Smooth muscle cell (in vitro differentiated cells): ENCODE data around the gene ACBD4. TPM values are rescaled to one million over a fixed set of nuclear protein-coding genes. Genes with fewer than 3 reads are reported as not detected.

ENCODE experiments used
- DNase-seq: peaks from one replicate; lab custom pipeline; 2025; ENCODE audit not compliant: unreplicated experiment; lab: John Stamatoyannopoulos, UW
- H2AFZ ChIP-seq: fragments of 200-600 bp; sonication (generic); 2 replicates; pipeline ENCODE4 v1.6.0; 2016; ENCODE audit warnings: antibody characterized with exemption, low read depth, mild to moderate bottlenecking
- H3F3A ChIP-seq: fragments of 200-600 bp; sonication (generic); 2 replicates; pipeline ENCODE4 v1.6.0; 2017; ENCODE audit warnings: antibody characterized with exemption, low read depth
- H3K27ac ChIP-seq: fragments of 200-600 bp; sonication (generic); 2 replicates; pipeline ENCODE4 v1.5.1; 2016; ENCODE audit warnings: low read depth, mild to moderate bottlenecking
- H3K27me3 ChIP-seq: fragments of 200-600 bp; sonication (generic); 2 replicates; pipeline ENCODE4 v1.6.1; 2016; ENCODE audit warnings: low read depth, mild to moderate bottlenecking
- H3K36me3 ChIP-seq: fragments of 200-600 bp; sonication (generic); 2 replicates; pipeline ENCODE4 v1.5.1; 2016; ENCODE audit warnings: low read depth
- H3K4me1 ChIP-seq: fragments of 200-600 bp; sonication (generic); 2 replicates; pipeline ENCODE4 v1.5.1; 2016; ENCODE audit warnings: low read depth
- H3K4me2 ChIP-seq: fragments of 200-600 bp; sonication (generic); 2 replicates; pipeline ENCODE4 v1.6.0; 2016; ENCODE audit warnings: mild to moderate bottlenecking
- H3K4me3 ChIP-seq: fragments of 200-600 bp; sonication (generic); 2 replicates; pipeline ENCODE4 v1.5.1; 2016; ENCODE audit warnings: mild to moderate bottlenecking
- H3K79me2 ChIP-seq: fragments of 200-600 bp; sonication (generic); 2 replicates; pipeline ENCODE4 v1.6.0; 2016; ENCODE audit warnings: low read depth, mild to moderate bottlenecking
- H3K9ac ChIP-seq: fragments of 200-600 bp; sonication (generic); 2 replicates; pipeline ENCODE4 v1.6.0; 2016; ENCODE audit warnings: low read depth
- H3K9me3 ChIP-seq: fragments of 200-600 bp; sonication (generic); replicated peaks from 2 replicates; pipeline ENCODE4 v1.5.1; 2016; ENCODE audit warnings: low read depth
- H4K20me1 ChIP-seq: fragments of 200-600 bp; sonication (generic); 2 replicates; pipeline ENCODE4 v1.6.0; 2016; ENCODE audit warnings: low read depth
- WGBS: methylation state at CpG from one replicate; pipeline ENCODE4 v1.1.7; 2016; ENCODE audit warnings: low lambda C conversion rate; 5-methylcytosine and 5-hydroxymethylcytosine counted together
- polyA plus RNA-seq: library from polyadenylated mRNA; unstranded; fragments of >200 nt; fragmentation: Nextera tagmentation; extraction: Ambion mirVana; gene quantifications from 2 replicates; pipeline ENCODE4 v1.2.1, GENCODE V29; 2016
- total RNA-seq: library from RNA; depleted of rRNA; stranded (reverse); fragments of >200 nt; gene quantifications from 2 replicates; pipeline ENCODE4 v1.2.3, GENCODE V29; 2014
- TF ChIP-seq, protein P1 (sequence below): fragments of 200-600 bp; sonication (generic); IDR thresholded peaks from 2 replicates; pipeline ENCODE4 v1.5.1; 2017; ENCODE audit warnings: borderline replicate concordance, mild to moderate bottlenecking, antibody characterized with exemption; ENCODE audit not compliant: insufficient read depth, poor library complexity, severe bottlenecking

Gene ACBD4
- total and polyA plus RNA-seq, 2 experiments from 2014 or later: 0.49 to 5.0 TPM

DNA sequence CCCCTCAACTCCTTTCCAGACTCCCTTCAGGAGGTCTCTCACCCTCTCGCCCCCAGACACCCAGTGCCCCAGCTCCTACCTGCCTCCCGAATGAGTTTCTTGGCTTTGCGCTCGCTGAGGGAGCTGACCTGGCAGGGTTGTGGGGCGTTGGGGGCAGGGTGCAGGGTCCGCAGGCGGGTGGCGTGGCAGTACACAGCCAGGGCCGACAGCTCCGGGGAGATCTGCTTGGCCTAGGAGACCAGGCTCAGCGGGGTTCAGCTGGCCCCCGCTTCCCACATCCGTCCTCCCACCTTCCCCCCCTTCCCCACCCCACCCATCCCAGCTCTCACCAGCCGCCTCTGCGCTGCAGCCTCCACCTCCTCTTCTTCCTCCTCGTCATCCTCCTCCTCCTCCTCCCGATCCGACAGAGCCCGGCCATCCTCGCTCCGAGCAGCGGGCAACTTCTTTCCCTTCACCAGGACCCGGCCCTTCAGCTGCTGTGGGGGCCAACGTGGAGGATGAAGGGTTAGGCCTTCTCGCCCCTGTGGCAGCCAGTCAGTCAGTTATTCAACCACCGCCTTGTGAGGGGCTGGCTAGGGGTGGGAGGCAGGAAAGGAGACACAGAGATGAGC lies 20.4 kb upstream of the ACBD4 start:
- Histone ChIP-seq H3K4me3 (no peak overlapping the region), H4K20me1 (no peaks in the 10 kb centered on the region), H3K36me3 (no peaks in the 10 kb centered on the region), H3K9ac (no peak overlapping the region), H3K79me2 (no peaks in the 10 kb centered on the region), H3K4me2 (no peak overlapping the region), H3K4me1 (no peaks in the 10 kb centered on the region), H3F3A (no peaks in the 10 kb centered on the region), H3K27me3 (no peaks in the 10 kb centered on the region), H3K9me3 (no peaks in the 10 kb centered on the region), H3K27ac (no peak overlapping the region), H2AFZ (no peak overlapping the region)
- 95% methylated on average over 14 of the region's 26 CpGs for WGBS
- TF ChIP-seq, protein P1, sequence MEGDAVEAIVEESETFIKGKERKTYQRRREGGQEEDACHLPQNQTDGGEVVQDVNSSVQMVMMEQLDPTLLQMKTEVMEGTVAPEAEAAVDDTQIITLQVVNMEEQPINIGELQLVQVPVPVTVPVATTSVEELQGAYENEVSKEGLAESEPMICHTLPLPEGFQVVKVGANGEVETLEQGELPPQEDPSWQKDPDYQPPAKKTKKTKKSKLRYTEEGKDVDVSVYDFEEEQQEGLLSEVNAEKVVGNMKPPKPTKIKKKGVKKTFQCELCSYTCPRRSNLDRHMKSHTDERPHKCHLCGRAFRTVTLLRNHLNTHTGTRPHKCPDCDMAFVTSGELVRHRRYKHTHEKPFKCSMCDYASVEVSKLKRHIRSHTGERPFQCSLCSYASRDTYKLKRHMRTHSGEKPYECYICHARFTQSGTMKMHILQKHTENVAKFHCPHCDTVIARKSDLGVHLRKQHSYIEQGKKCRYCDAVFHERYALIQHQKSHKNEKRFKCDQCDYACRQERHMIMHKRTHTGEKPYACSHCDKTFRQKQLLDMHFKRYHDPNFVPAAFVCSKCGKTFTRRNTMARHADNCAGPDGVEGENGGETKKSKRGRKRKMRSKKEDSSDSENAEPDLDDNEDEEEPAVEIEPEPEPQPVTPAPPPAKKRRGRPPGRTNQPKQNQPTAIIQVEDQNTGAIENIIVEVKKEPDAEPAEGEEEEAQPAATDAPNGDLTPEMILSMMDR: no peak
- no peak for DNase-seq

DNA sequence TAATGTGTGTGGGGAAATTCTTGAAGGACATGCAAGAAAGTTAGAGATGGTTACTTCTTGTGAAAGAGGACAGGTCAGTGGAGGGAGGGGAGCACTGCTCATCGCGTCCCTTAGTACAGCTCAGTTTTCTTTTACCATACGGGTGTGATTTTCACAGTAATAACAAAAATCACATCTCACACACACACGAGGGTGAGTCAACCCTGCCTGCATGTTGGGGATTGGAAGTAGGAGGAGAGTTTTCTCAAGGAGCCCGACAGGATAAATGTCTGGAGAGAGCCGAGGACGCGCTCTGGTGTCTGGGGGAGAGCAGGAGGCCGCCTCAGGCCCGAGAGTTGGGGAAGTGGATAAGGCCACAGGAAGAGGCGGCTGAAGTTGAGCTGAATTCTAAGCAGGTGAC lies 19.6 kb upstream of the ACBD4 start:
- TF ChIP-seq, protein P1: no peak
- no peak for DNase-seq
- Histone ChIP-seq H3K9me3 (no peaks in the 10 kb centered on the region), H3K79me2 (no peaks in the 10 kb centered on the region), H2AFZ (no peak overlapping the region), H3K4me3 (no peak overlapping the region), H3K4me1 (no peaks in the 10 kb centered on the region), H3K9ac (no peak overlapping the region), H3F3A (no peaks in the 10 kb centered on the region), H4K20me1 (no peaks in the 10 kb centered on the region), H3K27ac (no peak overlapping the region), H3K27me3 (no peaks in the 10 kb centered on the region), H3K4me2 (no peak overlapping the region), H3K36me3 (no peaks in the 10 kb centered on the region)
- WGBS: 41% methylated on average over 11 of the region's 11 CpGs

DNA sequence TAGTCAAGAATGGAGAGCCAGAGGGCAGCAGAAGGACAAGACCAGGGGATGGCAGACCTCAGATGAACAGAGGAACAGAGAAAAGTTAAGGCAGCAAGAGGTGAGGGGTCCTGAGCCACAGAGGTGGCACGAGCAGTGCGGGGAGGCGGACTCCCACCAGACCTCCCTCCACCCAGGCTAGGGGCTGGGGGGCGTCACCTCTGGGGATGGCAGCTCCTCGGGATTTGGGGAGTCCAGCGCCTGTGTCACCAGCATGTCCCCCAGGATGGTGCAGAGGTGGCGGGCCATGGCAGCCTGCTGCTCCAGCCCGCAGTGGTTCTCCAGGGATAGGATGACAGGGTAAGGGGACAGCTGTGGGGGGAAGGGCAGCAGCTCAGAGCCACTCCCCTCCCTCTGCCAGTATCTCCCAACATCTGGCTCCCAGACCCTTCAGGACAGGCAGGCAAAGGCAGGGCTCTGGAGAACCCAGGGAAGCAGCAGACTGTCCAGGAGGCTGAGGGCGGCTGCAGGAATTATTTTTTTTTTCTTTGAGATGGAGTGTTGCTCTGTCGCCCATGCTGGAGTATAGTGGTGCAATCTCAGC lies 19.0 kb upstream of the ACBD4 start:
- no peaks in the 10 kb centered on the region for H3K9me3 ChIP-seq
- no peak overlapping the region for H3K4me3 ChIP-seq
- no peaks in the 10 kb centered on the region for H3K79me2 ChIP-seq
- 90% methylated on average over 10 of the region's 10 CpGs for WGBS
- H3K9ac ChIP-seq: no peak overlapping the region
- no peak overlapping the region for H3K27ac ChIP-seq
- H3F3A ChIP-seq: no peaks in the 10 kb centered on the region
- H3K4me1 ChIP-seq: no peaks in the 10 kb centered on the region
- no peaks in the 10 kb centered on the region for H3K27me3 ChIP-seq
- H3K36me3 ChIP-seq: no peaks in the 10 kb centered on the region
- H3K4me2 ChIP-seq: no peak overlapping the region
- no peak overlapping the region for H2AFZ ChIP-seq
- no peak for DNase-seq
- TF ChIP-seq, protein P1: no peak
- no peaks in the 10 kb centered on the region for H4K20me1 ChIP-seq

DNA sequence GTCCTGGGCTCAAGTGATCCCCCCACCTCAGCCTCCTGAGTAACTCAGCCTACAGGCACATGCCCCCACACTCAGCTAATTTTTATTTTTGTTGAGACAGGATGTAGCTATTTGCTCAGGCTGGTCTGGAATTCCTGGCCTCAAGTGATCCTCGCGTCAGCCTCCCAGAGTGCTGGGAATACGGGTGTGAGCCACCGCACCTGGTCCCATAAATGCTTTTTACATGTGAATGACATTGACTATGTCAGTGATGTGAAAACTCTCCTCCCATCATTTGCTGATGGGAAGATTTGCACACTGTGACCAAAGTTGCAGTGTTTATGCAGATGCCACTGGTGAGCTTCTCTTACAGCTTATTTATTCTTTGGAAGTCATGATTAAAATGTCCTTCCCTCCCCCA lies 18.2 kb upstream of the ACBD4 start:
- H3K27ac ChIP-seq: no peak overlapping the region
- H3K4me1 ChIP-seq: no peaks in the 10 kb centered on the region
- no peak overlapping the region for H2AFZ ChIP-seq
- no peaks in the 10 kb centered on the region for H3K27me3 ChIP-seq
- H3K4me3 ChIP-seq: no peak overlapping the region
- TF ChIP-seq, protein P1: no peak
- H3K9ac ChIP-seq: no peak overlapping the region
- no peaks in the 10 kb centered on the region for H3K79me2 ChIP-seq
- WGBS: 95% methylated on average over 4 of the region's 4 CpGs
- H3F3A ChIP-seq: no peaks in the 10 kb centered on the region
- no peaks in the 10 kb centered on the region for H4K20me1 ChIP-seq
- H3K36me3 ChIP-seq: no peaks in the 10 kb centered on the region
- no peak for DNase-seq
- H3K4me2 ChIP-seq: no peak overlapping the region
- H3K9me3 ChIP-seq: no peaks in the 10 kb centered on the region
